ENCODE measurements around the gene TRIM59.

The TRIM59 gene

GRCh38 chr3:160401291-160402095, 48.1 kb downstream of the TRIM59 start:
- peak in 1 of 2 experiments; percentile 43 for DNase-seq

DNA sequence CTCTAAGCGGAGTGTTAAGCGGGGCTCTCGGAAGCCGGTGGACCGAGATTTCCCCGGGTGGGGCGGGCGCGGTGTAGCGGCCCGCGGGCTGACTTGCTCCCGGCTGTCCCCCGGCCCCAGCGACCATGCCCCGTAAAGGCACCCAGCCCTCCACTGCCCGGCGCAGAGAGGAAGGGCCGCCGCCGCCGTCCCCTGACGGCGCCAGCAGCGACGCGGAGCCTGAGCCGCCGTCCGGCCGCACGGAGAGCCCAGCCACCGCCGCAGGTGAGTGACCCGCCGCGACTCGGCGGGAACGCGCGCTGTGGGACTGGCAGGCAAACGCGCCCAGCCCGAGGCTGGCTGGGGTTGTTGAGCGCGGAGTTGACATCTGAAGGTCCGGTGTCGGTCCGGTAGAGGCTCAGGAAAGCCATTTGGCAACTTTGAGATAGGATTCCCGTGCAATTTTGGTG, 48.9 kb downstream of the TRIM59 start:
- DNase-seq: peak in 1 of 2 experiments; percentile 44

- peak; percentile 46 to 48 for DNase-seq
Measured at GRCh38 chr3:160400030-160400701, 49.4 kb downstream of the TRIM59 start.

DNA sequence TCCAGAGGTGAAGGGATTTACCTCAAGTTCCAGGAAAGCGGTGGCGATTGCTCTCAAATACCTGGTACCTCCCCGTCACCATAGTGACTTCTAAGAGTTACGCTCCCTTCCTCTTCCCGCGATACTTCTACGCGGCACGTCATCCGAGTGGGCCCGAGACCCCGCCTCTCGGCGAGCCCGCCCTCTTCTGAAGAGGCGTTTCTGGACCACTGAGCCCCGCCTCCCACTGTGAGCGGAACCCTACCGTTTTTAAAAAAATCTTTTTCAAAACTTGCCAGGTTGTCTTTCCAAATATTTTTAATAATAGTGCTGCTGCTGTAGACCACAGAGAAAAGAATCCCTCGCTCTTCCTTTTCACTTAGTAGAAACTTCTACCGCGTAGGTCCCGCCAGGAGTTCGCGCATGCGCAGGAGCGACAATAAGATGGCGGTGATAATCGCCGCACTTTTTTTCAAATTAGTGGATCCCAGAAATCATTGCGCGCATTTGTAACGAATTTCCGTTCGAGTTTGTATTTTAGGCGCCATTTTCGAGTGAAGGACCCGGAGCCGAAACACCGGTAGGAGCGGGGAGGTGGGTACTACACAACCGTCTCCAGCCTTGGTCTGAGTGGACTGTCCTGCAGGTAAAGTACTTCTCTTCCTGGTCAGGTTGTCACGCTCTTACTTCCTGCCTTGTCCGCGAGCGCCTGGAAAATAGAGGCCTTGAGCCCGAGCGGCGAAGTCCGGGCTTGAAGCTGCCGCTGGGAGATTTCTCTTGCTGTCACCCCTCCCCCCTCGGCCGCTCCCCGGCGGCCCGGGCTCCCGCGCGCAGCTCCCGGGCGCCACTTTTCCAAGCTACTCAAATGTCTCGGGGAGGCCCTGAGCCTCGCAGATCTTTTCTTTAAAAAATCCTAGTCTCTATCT, 50.2 kb downstream of the TRIM59 start, which contains the start of the genes IFT80 and SMC4:
Gene IFT80, minus strand, starts transcription at position 101 of the 905 bp plus-strand sequence. CDS start 14,625 bp downstream, outside the sequence.
Gene SMC4, plus strand, starts transcription at position 526 of the 905 bp plus-strand sequence. CDS start 1,177 bp downstream, outside the sequence.
- peak; percentile 94 to 97 for DNase-seq

DNA sequence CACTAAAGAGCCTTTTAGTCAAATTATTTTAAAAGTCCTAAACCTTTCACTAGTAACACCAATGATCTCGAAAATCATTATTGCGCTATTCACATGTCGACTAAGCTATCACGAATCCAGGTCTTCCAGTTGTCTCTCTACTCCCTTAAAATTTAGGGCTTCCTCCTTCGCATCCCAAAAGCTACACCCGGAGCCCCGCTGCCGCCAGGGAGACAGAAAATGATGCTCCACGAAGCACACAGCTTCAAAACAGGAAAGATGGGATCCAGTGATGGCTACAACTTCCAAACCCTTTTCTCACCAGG, 50.8 kb downstream of the TRIM59 start:
- no peak for DNase-seq

DNA sequence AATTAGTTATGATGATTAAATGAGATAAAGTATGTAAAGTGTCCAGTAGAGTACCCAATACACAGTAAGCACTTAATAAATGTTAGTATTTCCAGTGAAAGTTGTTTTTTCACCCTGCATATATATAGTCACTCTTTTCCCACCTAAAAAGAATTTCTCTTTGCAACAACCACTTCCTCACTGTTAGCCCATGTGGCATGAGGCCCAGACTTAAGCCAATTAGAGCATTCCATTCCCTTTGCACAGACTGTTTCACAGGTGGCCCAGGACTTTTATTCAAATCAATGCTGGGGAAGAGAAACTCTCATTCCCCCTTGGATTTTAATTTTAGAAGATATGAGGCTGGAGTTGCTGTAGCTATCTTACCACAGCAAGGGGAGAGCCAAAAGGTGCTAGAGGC, 54.3 kb downstream of the TRIM59 start:
- DNase-seq: no peak

- DNase-seq: no peak
Measured at GRCh38 chr3:160394009-160394392, 55.6 kb downstream of the TRIM59 start.

- DNase-seq: no peak
Measured at GRCh38 chr3:160393346-160394008, 56.1 kb downstream of the TRIM59 start.

- DNase-seq: no peak
Measured at GRCh38 chr3:160392798-160393197, 56.8 kb downstream of the TRIM59 start.

GRCh38 chr3:160390565-160391138, 58.9 kb downstream of the TRIM59 start:
- no peak for DNase-seq
